Endothelial cell of umbilical vein (primary cell): ENCODE measurements around the gene SPPL2C. TPM values are rescaled to one million over a fixed set of nuclear protein-coding genes. Genes with fewer than 3 reads are reported as not detected.

Source experiments
- BruUV-seq: library from RNA; stranded (reverse); fragments of 400-500 nt; replicated peaks from 2 replicates; lab custom pipeline; 2021; lab: Mats Ljungman, UMichigan
- CTCF ChIA-PET: fragments of 300-600, 350-600 bp; sonication (Branson Sonifier 250); formaldehyde crosslinking; loops from one replicate; lab custom pipeline; 2021; ENCODE audit warnings: antibody characterized with exemption, inconsistent platforms; lab: Charles Lee
- POLR2A ChIA-PET: fragments of 300-600, 350-600 bp; sonication (Branson Sonifier 250); formaldehyde crosslinking; loops from one replicate; lab custom pipeline; 2021; ENCODE audit warnings: antibody characterized with exemption, inconsistent platforms; lab: Charles Lee
- DNase-seq: peaks from one replicate; pipeline ENCODE4 v3.0.0-alpha.2; 2011; ENCODE audit warnings: low read depth, low spot score
- FAIRE-seq: peaks from 2 replicates; lab custom pipeline; 2011; peaks lifted over from hg19 to GRCh38; lab: Jason Lieb, UNC
- H2AFZ ChIP-seq: 2 replicates; pipeline ENCODE4 v1.6.0; 2012; ENCODE audit warnings: low read depth, low read length, control low read depth, inconsistent platforms
- H3K27ac ChIP-seq: 2 replicates; pipeline ENCODE4 v1.5.1; 2011; ENCODE audit warnings: low read depth, mild to moderate bottlenecking, control low read depth, low read length, moderate library complexity; ENCODE audit not compliant: insufficient read depth
- H3K27me3 ChIP-seq, 2 experiments: 2 replicates each; pipeline versions ENCODE4 v1.6.0 to v1.6.1; 2011; ENCODE audit warnings: low read length in 2 of 2, mixed read lengths in 1 of 2; ENCODE audit not compliant: control insufficient read depth in 2 of 2, insufficient read depth in 2 of 2
- H3K36me3 ChIP-seq, 2 experiments: 2 replicates in 1 of 2; 3 replicates in 1 of 2; pipeline ENCODE4 v1.5.1; 2011; ENCODE audit warnings: low read length in 2 of 2, mild to moderate bottlenecking in 1 of 2, moderate library complexity in 1 of 2; ENCODE audit not compliant: control insufficient read depth in 2 of 2, insufficient read depth in 2 of 2; ENCODE audit errors: extremely low read depth in 1 of 2
- H3K4me1 ChIP-seq: 3 replicates; pipeline ENCODE4 v1.5.1; 2011; ENCODE audit warnings: mild to moderate bottlenecking, low read length; ENCODE audit not compliant: control insufficient read depth, insufficient read depth; ENCODE audit errors: extremely low read depth
- H3K4me2 ChIP-seq: 2 replicates; pipeline ENCODE4 v1.6.1; 2011; ENCODE audit warnings: low read length, control low read depth, mixed read lengths; ENCODE audit not compliant: insufficient read depth
- H3K4me3 ChIP-seq, 3 experiments: fragments of 200-600 bp in 1 of 3; sonication (generic), shearing (Covaris generic) in 1 of 3; replicated peaks in 1 of 3; 2 replicates each; pipeline ENCODE4 v1.5.1; 2011 to 2016; ENCODE audit warnings: control low read depth in 3 of 3, low read length in 3 of 3, mild to moderate bottlenecking in 2 of 3, inconsistent platforms in 1 of 3, low read depth in 1 of 3, moderate library complexity in 1 of 3; ENCODE audit not compliant: insufficient read depth in 1 of 3
- H3K79me2 ChIP-seq: 2 replicates; pipeline ENCODE4 v1.6.0; 2012; ENCODE audit warnings: low read length, inconsistent platforms; ENCODE audit not compliant: control insufficient read depth, insufficient read depth
- H3K9ac ChIP-seq: replicated peaks from 2 replicates; pipeline ENCODE3; 2011; ENCODE audit warnings: low read length, control low read depth; ENCODE audit not compliant: insufficient read depth; ENCODE audit errors: extremely low read depth
- H3K9me1 ChIP-seq: replicated peaks from 3 replicates; pipeline ENCODE4 v1.6.0; 2011; ENCODE audit warnings: mild to moderate bottlenecking, low read length; ENCODE audit not compliant: control insufficient read depth, insufficient read depth; ENCODE audit errors: extremely low read depth
- H3K9me3 ChIP-seq: replicated peaks from 2 replicates; pipeline ENCODE4 v1.5.1; 2012; ENCODE audit warnings: low read length, inconsistent platforms; ENCODE audit not compliant: control insufficient read depth, insufficient read depth
- H4K20me1 ChIP-seq: replicated peaks from 2 replicates; pipeline ENCODE3; 2011; ENCODE audit warnings: mild to moderate bottlenecking, low read length; ENCODE audit not compliant: control insufficient read depth, insufficient read depth; ENCODE audit errors: extremely low read depth
- EZH2 ChIP-seq: IDR thresholded peaks from 2 replicates; pipeline ENCODE4 v1.6.1; 2012; ENCODE audit warnings: borderline replicate concordance, low read depth, mild to moderate bottlenecking, moderate library complexity, low read length, inconsistent platforms; ENCODE audit not compliant: severe bottlenecking
- FOS ChIP-seq: IDR thresholded peaks from 2 replicates; pipeline ENCODE4 v1.6.1; 2011; ENCODE audit warnings: mild to moderate bottlenecking, low read length, moderate library complexity, borderline replicate concordance; ENCODE audit not compliant: insufficient read depth
- GATA2 ChIP-seq: IDR thresholded peaks from 2 replicates; pipeline ENCODE4 v1.7.0; 2011; ENCODE audit warnings: low read depth, mild to moderate bottlenecking, moderate library complexity, mixed read lengths, low read length; ENCODE audit not compliant: insufficient read length, insufficient read depth
- JUN ChIP-seq: IDR thresholded peaks from 2 replicates; pipeline ENCODE4 v1.6.1; 2011; ENCODE audit warnings: borderline replicate concordance, low read depth; ENCODE audit not compliant: insufficient read length, insufficient read depth
- MAX ChIP-seq: IDR thresholded peaks from 2 replicates; pipeline ENCODE4 v1.6.1; 2011; ENCODE audit not compliant: insufficient read depth, insufficient read length
- MYC ChIP-seq: IDR thresholded peaks from one replicate; pipeline ENCODE4 v1.6.1; 2011; ENCODE audit warnings: mild to moderate bottlenecking, low read depth, low read length
- POLR2A ChIP-seq: IDR thresholded peaks from 2 replicates; pipeline ENCODE4 v1.6.1; 2012; ENCODE audit warnings: low read depth, mild to moderate bottlenecking, control low read depth, low read length
- POLR2AphosphoS5 ChIP-seq: IDR thresholded peaks from 2 replicates; pipeline ENCODE4 v1.6.1; 2012; ENCODE audit warnings: low read depth, mild to moderate bottlenecking, control low read depth, low read length, moderate library complexity; ENCODE audit not compliant: insufficient read depth
- dilution Hi-C: fragments of 300-500 bp; cut with MboI; formaldehyde crosslinking; loops from one replicate; pipeline ENCODE4 v1.15.0; 2019; ENCODE audit warnings: low sequenced_read_pairs; ENCODE audit not compliant: extremely low pct_ligation_motif_present
- intact Hi-C: fragments of 100-400 bp; cut with micrococcal nuclease; formaldehyde crosslinking; loops from one replicate; pipeline ENCODE4 v1.10.0; 2022
- polyA plus RNA-seq, 4 experiments: library from polyadenylated mRNA; depleted of rRNA in 3 of 4; stranded (reverse) in 3 of 4; unstranded in 1 of 4; fragments of >200 nt; gene quantifications; 2 replicates each; pipeline versions ENCODE4 v1.2.1 to v1.2.3, GENCODE V29; 2011 to 2012; ENCODE audit warnings: missing spikeins in 1 of 4
- total RNA-seq: library from RNA; stranded (reverse); gene quantifications from 2 replicates; pipeline ENCODE4 v1.2.3, GENCODE V29; 2021
- TF ChIP-seq, protein P1 (sequence below), 2 donors: IDR thresholded peaks; 1 replicate in 1 of 2; 2 replicates in 1 of 2; pipeline ENCODE4 v1.5.1; 2011; ENCODE audit warnings: low read length in 2 of 2, mild to moderate bottlenecking in 2 of 2, moderate library complexity in 2 of 2, control low read depth in 1 of 2, inconsistent platforms in 1 of 2, low read depth in 1 of 2; ENCODE audit not compliant: insufficient read depth in 1 of 2; ENCODE audit errors: extremely low read depth in 1 of 2

The SPPL2C gene
- total and polyA plus RNA-seq, 2 donors (not counting 3 experiments of a cell fraction or from before 2014, with no cell fraction given), result not detected

DNA sequence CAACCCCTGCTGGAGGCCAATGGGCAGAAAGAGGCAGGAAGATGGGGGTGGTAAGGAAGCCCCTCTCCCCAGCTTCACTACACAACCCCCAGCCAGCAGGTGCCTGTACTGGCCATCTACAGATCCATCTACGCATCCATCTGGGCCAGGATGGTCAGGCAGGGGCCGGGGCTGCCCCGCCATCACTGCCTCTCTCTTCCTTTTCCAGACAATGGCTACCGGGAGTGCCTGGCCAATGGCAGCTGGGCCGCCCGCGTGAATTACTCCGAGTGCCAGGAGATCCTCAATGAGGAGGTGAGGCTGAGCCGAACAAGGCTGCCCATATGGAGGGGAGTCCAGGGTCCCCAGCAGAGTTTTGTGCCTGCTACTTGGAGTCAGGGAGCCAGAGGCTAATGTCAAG lies 23.5 kb upstream of the SPPL2C start:
- Histone ChIP-seq H4K20me1 (no peaks in the 10 kb centered on the region), H3K4me2 (no peak overlapping the region), H3K27me3 (no peaks in the 10 kb centered on the region), H3K4me3 (no peak overlapping the region), H2AFZ (no peak overlapping the region), H3K4me1 (no peaks in the 10 kb centered on the region), H3K9me3 (no peaks in the 10 kb centered on the region), H3K9me1 (no peaks in the 10 kb centered on the region), H3K36me3 (no peaks in the 10 kb centered on the region), H3K27ac (no peak overlapping the region), H3K79me2 (no peaks in the 10 kb centered on the region), H3K9ac (no peak overlapping the region)
- TF ChIP-seq EZH2 (no peak), MAX (no peak)
- FAIRE-seq, result no peak
- dilution Hi-C loops (no loop called here), intact Hi-C loops (no loop called here)
- no TSS peak for BruUV-seq
- ChIA-PET POLR2A (no interaction called here), CTCF (interaction anchor here (3.6 to 3.9 kb wide), 2 partner anchors 10 to 181 kb away, joined by 17 to 25 read pairs; no protein-coding TSS in a partner anchor)
- DNase-seq, result no peak

DNA sequence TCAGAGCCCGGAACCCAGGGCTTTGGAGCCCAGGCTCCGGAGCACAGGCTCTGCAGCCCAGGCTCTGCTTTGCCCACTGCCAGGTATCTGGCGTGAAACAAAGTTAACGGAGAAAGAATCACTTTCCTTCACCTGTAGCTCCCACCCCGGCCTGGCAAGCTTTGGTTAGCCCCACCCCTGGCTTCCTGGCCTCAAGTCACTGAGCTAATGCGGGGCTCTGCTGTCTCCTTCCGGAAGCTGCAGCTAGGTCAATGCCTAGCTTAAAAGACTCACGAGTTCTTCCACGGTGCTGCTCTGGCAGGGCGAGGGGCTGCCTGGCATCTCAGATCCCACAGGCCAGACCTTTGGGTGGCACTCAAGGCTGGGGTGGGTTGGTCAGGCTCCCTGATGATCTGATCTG lies 21.1 kb upstream of the SPPL2C start:
- no peak for DNase-seq
- Histone ChIP-seq H3K79me2 (no peaks in the 10 kb centered on the region), H3K4me3 (no peak overlapping the region), H3K9ac (no peak overlapping the region), H4K20me1 (no peaks in the 10 kb centered on the region), H3K4me2 (no peak overlapping the region), H3K27me3 (no peaks in the 10 kb centered on the region), H3K9me1 (no peaks in the 10 kb centered on the region), H3K36me3 (no peaks in the 10 kb centered on the region), H3K4me1 (no peaks in the 10 kb centered on the region), H2AFZ (no peak overlapping the region), H3K9me3 (no peaks in the 10 kb centered on the region), H3K27ac (no peak overlapping the region)
- CTCF ChIA-PET, result interaction anchor here (1.6 to 2.0 kb wide), 2 partner anchors 8 to 184 kb away, joined by 6 to 9 read pairs; no protein-coding TSS in a partner anchor
- dilution Hi-C loops, result no loop called here
- FAIRE-seq, result no peak
- POLR2A ChIA-PET, result no interaction called here
- BruUV-seq, result no TSS peak
- intact Hi-C loops, result no loop called here
- no peak for TF ChIP-seq EZH2
- no peak for TF ChIP-seq POLR2A
- TF ChIP-seq, protein P1, sequence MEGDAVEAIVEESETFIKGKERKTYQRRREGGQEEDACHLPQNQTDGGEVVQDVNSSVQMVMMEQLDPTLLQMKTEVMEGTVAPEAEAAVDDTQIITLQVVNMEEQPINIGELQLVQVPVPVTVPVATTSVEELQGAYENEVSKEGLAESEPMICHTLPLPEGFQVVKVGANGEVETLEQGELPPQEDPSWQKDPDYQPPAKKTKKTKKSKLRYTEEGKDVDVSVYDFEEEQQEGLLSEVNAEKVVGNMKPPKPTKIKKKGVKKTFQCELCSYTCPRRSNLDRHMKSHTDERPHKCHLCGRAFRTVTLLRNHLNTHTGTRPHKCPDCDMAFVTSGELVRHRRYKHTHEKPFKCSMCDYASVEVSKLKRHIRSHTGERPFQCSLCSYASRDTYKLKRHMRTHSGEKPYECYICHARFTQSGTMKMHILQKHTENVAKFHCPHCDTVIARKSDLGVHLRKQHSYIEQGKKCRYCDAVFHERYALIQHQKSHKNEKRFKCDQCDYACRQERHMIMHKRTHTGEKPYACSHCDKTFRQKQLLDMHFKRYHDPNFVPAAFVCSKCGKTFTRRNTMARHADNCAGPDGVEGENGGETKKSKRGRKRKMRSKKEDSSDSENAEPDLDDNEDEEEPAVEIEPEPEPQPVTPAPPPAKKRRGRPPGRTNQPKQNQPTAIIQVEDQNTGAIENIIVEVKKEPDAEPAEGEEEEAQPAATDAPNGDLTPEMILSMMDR (IDR thresholded peaks at IDR 0.05; ENCODE audit: extremely low read depth in 1 of 2, insufficient read depth in 1 of 2, low read depth in 1 of 2, low read length in 2 of 2), result no peak
- TF ChIP-seq FOS, result no peak
- TF ChIP-seq GATA2, result no peak
- no peak for TF ChIP-seq POLR2AphosphoS5
- TF ChIP-seq JUN, result no peak
- TF ChIP-seq MYC, result no peak
